ENCODE data around the gene HSH2D.

HSH2D gene

GRCh38 chr19:16198370-16198651 is 54.8 kb downstream of the HSH2D start:
- DNase-seq = no peak

- no peak for DNase-seq
Observed at GRCh38 chr19:16199275-16199932, 55.9 kb downstream of the HSH2D start.

DNA sequence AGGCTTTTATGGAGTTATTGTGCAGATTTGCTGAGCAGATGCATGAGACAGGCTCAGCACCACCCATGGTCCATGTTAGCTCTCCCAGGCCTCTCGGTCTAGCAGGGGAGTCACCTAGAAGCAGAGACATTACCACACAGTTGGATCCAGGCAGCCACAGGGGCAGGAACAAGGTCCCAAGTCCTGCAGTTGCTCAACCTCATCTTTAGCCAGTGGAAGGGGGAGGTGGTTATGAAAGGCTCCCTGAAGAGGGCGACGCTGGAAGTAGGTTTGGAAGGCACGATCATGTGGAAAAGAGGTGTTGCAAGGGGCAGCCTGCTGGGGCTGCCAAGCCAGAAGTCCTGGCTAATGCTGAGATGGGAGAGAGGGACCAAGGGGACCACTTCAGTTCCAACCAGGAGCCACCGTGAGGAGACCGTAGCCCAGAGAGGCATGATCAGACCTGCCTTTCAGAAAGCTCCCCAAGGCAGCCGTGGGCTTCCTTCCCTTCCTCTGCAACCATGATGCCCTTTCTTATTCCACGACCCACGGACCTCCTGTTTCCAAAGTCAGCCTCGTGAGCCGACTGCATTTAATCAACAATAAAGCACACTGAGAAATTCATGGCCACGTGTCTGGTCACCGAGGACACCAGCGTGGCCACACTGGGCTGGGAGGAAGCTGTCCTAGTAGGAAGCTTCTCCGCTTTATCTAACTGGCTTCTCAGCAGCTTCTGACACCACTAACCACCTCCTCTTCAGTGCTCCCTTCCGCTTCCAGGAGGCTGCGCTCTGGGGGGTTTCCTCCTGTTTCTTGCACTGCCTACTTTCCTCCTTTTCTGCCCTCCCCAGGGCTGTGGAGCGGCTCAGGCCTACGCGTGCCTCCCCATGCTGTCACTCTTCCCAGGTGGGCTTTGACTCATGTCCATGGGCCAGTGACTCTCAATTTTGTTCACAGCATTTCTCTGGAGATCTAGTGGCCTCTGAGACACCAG is 56.8 kb downstream of the HSH2D start:
- DNase-seq = no peak

GRCh38 chr19:16201011-16201391 is 57.5 kb downstream of the HSH2D start:
- DNase-seq = no peak

GRCh38 chr19:16202320-16203255 is 59.1 kb downstream of the HSH2D start:
- DNase-seq = no peak

DNA sequence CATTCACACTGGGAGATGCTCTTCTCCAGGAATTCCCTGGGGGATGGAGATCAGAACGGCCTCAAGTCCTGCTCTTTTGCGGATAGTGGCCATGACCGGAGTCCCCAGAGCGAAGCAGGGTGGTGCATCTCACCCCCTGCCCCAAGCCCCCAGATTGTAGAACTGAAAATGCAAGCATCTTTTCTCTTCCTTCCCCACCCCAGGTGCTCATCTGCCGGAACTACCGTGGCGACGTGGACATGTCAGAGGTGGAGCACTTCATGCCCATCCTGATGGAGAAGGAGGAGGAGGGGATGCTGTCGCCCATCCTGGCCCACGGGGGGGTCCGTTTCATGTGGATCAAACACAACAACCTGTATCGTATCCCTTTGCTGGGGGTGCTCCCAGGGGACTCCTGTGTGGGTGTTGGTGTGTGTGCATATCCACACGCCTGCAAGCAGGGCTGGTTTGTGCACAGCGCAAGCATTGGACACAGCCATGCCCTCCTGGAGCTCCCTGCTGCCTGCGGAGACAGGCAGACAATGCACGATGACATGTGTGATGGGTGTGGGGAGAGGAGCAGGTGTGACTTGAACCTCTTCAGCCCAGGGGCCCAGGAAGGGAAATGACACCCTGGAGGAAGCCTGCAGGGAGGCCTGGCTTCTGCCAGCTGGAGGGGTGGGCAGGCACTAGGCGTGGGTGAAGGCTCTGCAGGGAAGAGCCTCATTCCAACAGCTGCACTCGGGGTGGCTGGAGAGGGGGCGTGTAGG is 59.9 kb downstream of the HSH2D start:
- no peak for DNase-seq

DNA sequence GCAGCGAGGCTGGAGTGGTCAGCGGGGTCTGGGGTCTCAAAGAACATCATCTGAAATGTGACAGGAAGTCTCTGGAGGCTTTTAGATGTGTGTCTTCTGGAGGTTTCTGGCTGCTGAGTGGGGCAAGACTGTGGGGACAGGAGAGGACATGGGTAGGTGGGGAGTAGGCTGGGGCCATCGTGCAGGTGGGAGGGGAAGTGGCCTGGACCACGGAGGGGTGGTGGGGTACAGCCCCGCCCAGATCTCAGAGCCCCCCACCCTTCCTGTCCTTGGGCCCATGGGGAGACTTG is 60.5 kb downstream of the HSH2D start:
- DNase-seq = no peak

GRCh38 chr19:16205205-16206045 is 61.9 kb downstream of the HSH2D start:
- no peak for DNase-seq

DNA sequence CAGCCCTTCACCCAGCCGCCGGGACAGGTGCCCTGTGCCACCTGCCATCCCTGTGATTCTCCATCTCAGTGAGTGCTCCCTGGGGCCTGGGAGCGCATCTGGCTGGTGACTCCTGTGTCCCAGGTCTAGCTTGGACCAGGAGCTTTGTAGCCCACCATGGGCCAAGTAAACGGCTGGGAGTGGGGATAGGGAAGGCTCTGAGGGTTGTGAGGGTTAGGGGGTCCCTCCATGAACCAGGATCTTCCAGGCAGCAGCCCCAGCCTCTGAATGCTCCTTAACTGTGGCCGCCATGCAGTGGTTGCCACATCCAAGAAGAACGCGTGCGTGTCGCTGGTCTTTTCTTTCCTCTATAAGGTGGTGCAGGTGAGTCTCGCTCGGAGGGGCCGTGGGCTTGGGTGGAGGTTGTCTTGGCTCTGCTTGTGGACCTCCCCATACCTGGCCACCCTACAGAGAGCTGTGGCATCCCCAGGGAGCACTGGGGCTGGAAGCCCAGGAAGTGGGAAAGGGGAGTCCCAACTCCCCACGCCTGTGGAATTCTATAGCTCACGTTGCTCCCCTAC is 62.6 kb downstream of the HSH2D start:
- DNase-seq = no peak

GRCh38 chr19:16206637-16207036 is 63.2 kb downstream of the HSH2D start:
- DNase-seq = no peak

- no peak for DNase-seq
Observed at GRCh38 chr19:16207063-16207462, 63.6 kb downstream of the HSH2D start.

GRCh38 chr19:16207490-16208025 is 64.1 kb downstream of the HSH2D start:
- no peak for DNase-seq

All from DMS79 (cell line).